H7 (cell line): ENCODE data around the gene KSR2. TPM values are rescaled to one million over a fixed set of nuclear protein-coding genes. Genes with fewer than 3 reads are reported as not detected.

Experiments used
- DNase-seq: peaks from one replicate; pipeline ENCODE4 v3.0.0; 2012
- H3K27me3 ChIP-seq: 2 replicates; pipeline ENCODE4 v1.6.0; 2011; ENCODE audit warnings: mild to moderate bottlenecking, low read length; ENCODE audit not compliant: control insufficient read depth, insufficient read depth
- H3K36me3 ChIP-seq: replicated peaks from 2 replicates; pipeline ENCODE4 v1.5.1; 2011; ENCODE audit warnings: low read length; ENCODE audit not compliant: control insufficient read depth, insufficient read depth
- H3K4me3 ChIP-seq: 2 replicates; pipeline ENCODE4 v1.5.1; 2011; ENCODE audit warnings: low read depth, mild to moderate bottlenecking, control low read depth, low read length, moderate library complexity; ENCODE audit not compliant: insufficient read depth
- total RNA-seq: library from RNA; depleted of rRNA; stranded (reverse); fragments of >200 nt; shearing (Covaris generic); gene quantifications from 2 replicates; pipeline ENCODE4 v1.2.3, GENCODE V29; 2014

Gene KSR2
- total RNA-seq, 1 experiment from 2014 or later = 0.10 TPM

DNA sequence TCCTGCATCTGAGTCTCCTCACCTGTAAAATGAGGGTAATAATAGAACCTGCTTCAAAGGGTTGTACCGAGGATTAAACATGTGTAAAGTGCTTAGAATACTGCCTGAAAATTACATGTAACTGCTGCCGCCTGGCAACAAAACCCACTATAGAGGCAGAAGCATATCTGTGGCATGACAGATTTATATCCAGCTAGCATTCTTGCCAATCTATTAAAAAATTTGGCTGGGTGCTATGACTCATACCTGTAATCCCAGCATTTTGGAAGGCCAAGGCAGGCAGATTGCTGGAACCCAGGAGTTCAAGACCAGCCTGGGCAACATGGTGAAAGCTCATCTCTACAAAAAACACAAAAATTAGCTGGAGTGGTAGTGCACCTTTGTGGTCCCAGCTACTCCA is 16.4 kb upstream of the KSR2 start:
- DNase-seq = no peak
- no peaks in the 10 kb centered on the region for H3K27me3 ChIP-seq
- H3K36me3 ChIP-seq = no peaks in the 10 kb centered on the region
- no peak overlapping the region for H3K4me3 ChIP-seq

DNA sequence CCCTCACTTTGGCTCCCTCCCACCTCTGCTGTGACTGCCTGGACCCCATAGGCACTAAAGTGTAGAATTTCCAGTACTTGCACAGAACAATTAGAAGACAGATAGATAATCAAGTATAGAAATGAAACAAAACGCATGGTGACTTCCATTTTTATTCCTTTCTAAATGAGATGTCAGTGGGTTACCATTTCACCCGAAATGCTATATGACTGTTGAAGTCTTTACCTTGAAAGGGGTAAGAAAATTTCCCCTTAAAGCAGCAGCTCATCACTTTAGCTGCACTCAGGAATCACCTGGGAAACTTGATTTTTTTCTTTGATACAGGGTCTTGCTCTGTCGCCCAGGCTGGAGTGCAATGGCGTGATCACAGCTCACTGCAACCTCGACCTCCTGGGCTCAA is 12.5 kb upstream of the KSR2 start:
- H3K4me3 ChIP-seq = no peak overlapping the region
- H3K27me3 ChIP-seq = no peaks in the 10 kb centered on the region
- H3K36me3 ChIP-seq = no peaks in the 10 kb centered on the region
- no peak for DNase-seq

DNA sequence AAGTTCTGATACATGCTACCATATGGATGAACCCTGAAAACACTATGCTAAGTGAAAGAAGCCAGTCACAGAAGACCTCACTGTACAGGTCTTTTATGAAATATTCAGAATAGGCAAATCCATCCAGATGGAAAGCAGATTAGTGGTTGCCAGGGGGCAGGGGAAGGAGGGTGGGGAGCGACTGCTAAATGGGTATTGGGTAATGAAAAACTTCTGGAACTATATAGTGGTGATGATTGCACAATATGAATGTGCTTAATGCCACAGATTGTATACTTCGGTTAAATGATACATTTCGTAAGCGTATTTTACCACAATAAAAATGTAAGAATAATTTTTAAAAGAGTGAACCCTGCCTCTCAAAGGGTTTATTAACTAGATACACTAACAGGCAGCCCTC is 11.8 kb upstream of the KSR2 start:
- Histone ChIP-seq H3K36me3 (no peaks in the 10 kb centered on the region), H3K27me3 (no peaks in the 10 kb centered on the region)

DNA sequence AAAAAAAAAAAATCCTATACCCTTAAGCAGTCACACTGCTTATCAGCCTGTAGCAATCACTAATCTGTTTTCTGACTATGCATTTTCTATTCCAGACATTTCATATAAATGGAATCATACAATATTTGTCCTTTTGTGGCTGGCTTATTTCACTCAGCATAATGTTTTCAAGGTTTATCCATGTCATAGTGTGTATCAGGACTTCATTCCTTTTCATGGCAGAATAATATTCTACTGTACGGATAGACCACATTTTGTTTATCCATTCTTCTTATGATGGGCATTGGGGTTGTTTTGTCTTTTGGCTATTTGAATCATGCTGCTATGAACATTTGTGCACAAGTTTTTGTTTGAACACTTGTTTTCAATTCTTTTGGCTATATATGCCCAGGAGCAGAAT is 8.6 kb upstream of the KSR2 start:
- H3K27me3 ChIP-seq = no peaks in the 10 kb centered on the region; the same call in 1 of the 2 replicates
- no peaks in the 10 kb centered on the region for H3K36me3 ChIP-seq
- no peak for DNase-seq
- no peak overlapping the region for H3K4me3 ChIP-seq

More for the DNA sequence above, 11.8 kb upstream of the KSR2 start:
- no peak overlapping the region for H3K4me3 ChIP-seq
- no peak for DNase-seq

DNA sequence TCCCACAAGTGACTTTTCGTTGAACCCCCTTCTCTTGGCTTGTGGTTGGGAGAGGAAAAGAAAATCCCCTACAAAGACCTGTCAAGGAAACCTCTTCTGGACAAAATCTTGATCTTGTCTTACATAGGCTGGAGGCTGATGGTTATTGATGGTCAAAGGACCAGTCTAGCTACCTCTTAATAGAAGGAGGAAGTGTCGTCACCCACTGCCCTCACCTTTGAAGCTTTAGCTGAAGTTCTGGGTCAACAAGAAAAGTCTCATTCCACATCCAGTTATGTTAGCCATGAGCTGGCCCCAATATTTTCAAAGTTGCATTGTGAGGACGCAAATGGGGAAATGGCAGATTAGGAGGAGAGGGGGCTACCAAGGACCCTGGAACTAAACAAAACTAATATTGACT is 6.2 kb upstream of the KSR2 start:
- DNase-seq = no peak
- H3K27me3 ChIP-seq = peaks cover 3% of the 10 kb centered on the region; the same call in 1 of the 2 replicates
- no peaks in the 10 kb centered on the region for H3K36me3 ChIP-seq
- H3K4me3 ChIP-seq = no peak overlapping the region

DNA sequence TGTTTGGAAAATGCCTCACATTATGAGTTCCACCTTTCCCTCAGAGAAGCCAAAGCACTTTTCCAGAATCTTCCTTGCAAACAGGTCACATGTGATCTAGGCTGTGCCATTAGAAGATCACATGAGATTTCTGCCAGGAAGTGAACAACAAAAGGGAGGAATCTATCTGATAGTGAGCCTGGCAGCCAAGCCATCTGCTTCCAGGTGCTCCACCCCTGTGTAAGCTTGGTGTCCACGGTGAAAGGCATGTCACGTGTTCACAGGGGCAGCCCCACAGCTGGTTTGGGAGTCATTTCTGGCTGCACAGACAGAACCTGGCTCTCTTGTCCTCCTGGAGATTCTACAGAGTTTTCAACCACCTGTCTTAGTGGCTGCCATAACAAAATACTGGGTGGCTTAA is 3.5 kb upstream of the KSR2 start:
- DNase-seq = no peak
- no peak overlapping the region for H3K4me3 ChIP-seq
- H3K27me3 ChIP-seq = peaks cover 18% of the 10 kb centered on the region
- no peaks in the 10 kb centered on the region for H3K36me3 ChIP-seq

DNA sequence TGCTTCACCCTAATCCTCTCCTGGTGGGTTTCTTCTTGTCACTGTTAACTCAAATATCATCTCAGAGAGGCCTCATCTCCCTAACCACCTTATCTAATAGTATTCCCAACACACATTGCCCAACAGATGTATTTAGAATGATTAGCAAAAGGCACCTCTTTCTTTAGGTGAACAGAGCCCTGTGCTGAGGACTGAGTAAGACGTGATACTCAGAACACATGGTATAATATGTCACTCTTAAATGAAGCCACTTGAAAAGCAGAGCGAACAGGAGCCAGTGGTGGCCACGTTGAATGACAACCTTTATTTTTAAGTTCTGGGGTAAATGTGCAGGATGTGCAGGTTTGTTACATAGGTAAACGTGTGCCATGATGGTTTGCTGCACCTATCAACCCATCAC is 1.5 kb upstream of the KSR2 start:
- Histone ChIP-seq H3K4me3 (no peak overlapping the region), H3K36me3 (no peaks in the 10 kb centered on the region), H3K27me3 (peaks cover 25% of the 10 kb centered on the region)
- DNase-seq = no peak

DNA sequence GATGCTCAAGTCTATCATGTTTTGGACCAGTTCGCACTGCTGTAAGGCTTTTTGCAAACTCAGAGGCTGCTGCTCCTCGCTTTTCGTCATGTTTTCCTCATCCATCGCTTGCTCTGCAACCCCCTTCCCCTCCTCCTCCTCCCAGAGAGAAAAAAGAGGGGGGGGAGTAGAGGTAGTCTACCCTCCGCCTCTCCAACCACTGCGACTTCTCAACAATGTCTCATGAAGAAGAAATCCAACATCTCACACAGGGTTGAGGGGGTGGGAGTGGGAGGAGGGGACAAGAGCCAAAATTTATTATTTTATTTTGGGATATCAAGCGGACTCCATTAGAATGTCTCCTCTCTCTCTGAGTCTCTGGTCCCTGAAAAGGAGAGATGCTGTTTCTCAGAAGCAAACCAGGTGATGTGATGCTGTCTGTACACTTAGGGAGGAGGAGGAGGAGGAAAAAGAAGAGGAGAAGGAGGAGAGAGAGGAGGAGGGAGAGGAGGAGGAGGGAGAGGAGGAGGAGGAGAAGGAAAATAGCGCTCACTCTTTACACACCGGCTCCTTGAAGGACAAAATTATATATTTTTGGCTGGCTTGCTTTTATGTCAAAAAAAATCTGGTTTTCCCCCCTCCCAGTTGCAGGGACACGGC is 520 bp downstream of the KSR2 start:
- peaks cover 25% of the 10 kb centered on the region for H3K27me3 ChIP-seq
- H3K36me3 ChIP-seq = no peaks in the 10 kb centered on the region
- DNase-seq = peak; percentile 28
- H3K4me3 ChIP-seq = peak overlapping the region; percentile 73

DNA sequence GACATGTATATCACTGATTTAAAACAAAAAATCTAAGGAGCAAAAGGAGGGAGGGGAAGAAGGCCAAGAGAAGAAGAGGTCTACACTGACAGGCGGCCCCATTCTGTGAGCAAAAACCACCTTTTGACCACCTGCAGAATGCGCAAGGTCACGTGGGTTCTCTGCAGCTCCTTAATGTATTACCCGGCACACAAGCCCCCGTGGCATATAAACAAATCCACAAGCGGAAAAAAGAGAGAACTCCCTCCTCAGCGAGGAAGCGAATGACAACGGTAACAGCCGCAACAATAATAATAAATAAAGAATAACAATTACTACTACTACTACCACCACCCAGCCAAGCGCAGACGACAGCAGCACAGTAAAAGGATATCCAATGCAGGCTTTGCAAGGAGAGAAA is 1.3 kb downstream of the KSR2 start:
- peak; percentile 30 for DNase-seq
- H3K36me3 ChIP-seq = no peaks in the 10 kb centered on the region
- peaks cover 25% of the 10 kb centered on the region for H3K27me3 ChIP-seq
- H3K4me3 ChIP-seq = peak overlapping the region; percentile 73; the same call in 1 of the 2 replicates

DNA sequence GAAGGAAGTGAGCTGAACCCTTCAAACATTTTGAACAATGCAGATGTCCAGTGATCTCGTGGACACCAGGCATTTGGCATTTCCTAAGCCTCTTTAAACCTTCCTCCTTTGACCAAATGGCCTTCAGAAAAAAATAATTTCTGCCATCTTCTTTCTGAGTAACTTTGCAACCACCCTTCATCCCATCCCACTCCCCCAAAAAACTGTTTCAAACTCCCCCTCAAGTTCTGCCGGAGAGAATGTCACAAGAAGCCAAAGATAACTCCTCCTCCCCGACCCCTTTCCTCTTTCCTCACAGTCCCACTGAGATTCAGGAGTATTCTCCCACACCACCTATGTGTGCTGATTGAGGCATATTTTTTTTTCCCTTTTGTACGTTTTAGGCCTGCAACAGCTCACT is 1.7 kb downstream of the KSR2 start:
- Histone ChIP-seq H3K4me3 (no peak overlapping the region), H3K27me3 (peaks cover 25% of the 10 kb centered on the region), H3K36me3 (no peaks in the 10 kb centered on the region)
- DNase-seq = no peak

DNA sequence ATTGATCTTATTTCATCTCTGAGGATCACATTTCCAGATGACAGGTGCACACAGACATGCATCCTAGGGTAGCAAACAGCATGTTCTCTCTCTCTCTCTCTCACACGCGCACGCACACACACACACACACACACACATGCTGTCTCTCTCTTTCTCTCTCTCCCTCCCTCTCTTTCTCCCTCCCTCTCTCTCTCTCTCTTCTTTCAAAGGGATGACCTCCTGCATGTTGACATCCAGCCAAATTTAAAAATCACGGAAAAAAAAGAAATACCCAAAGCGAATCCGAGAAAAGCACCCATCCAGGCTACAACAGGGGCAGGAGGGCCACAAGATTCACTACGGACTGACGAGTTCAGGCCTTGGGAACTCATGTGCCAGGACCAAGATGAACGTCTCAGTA is 2.3 kb downstream of the KSR2 start:
- no peak overlapping the region for H3K4me3 ChIP-seq
- H3K36me3 ChIP-seq = no peaks in the 10 kb centered on the region
- DNase-seq = no peak
- peaks cover 25% of the 10 kb centered on the region for H3K27me3 ChIP-seq

DNA sequence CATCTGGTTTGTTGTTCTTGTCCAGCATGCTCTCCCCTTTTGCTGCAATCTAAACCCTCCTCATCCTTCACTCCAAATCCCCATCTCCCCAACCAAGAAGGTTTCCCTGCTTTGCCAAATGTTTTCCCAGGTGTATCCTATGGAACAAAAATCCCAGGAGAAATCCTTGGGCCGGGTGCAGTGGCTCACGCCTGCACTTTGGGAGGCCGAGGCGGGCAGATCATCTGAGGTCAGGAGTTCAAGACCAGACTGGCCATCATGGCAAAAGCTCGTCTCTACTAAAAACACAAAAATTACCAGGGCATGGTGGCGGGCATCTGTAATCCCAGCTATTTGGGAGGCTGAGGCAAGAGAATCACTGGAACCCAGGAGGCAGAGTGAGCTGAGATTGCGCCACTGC is 5.0 kb downstream of the KSR2 start:
- H3K36me3 ChIP-seq = no peaks in the 10 kb centered on the region
- no peak for DNase-seq

DNA sequence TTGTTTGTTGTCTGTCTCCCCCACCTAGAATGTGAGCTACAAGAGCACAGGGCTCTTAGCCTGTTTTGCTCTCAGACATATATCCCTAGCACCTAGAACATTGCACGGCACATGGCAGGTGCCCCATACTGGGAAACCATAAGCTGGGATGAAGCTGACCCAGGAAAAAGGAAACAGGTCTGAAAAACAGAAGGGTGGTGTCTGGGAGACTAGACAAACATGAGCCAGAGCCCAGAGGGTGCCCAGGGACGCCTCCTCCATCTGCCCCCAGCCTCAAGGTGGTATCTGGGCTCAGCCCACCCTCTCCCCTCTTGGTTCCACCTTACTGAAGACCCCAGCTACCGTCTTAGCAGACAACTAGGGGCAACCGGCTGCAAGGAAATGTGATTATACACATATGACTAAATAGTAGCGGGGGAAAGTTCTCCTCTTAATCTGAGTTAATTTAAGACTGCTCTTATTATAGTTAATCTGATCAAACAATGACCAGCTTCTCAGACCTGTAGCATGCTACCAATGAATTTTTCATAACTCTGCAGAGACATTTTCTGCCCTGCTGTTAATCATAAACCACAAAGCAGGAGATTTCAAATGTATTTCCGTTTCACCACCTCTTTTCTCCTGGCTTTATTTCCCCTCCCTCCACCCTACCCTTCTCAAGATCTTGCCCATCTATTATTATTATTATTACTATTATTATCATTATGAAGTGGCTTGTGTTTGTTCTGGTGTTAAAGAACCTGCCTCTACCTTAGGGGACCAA is 31.9 kb downstream of the KSR2 start:
- Histone ChIP-seq H3K36me3 (no peaks in the 10 kb centered on the region), H3K4me3 (no peak overlapping the region), H3K27me3 (no peaks in the 10 kb centered on the region)
- no peak for DNase-seq

More for the DNA sequence above, 5.0 kb downstream of the KSR2 start:
- Histone ChIP-seq H3K27me3 (peaks cover 18% of the 10 kb centered on the region), H3K4me3 (no peak overlapping the region)

DNA sequence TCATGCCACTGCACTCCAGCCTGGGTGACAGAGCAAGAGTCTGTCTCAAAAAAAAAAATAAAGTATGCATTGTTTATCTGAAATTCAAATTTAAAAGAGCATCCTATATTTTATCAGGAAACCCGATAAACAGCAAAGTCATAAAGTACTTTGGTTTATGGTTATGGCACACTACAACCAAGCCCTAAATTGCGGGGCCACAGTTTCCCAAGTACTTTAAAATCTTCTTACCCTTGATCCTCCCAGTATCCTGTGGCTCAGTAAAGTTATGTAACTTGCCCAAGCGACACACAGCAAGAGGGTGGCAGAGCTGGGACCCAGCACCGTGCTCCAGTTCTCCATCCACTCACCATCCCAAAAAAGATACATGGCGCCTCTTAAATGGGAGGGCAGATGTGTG is 35.2 kb downstream of the KSR2 start:
- Histone ChIP-seq H3K27me3 (no peaks in the 10 kb centered on the region), H3K36me3 (no peaks in the 10 kb centered on the region), H3K4me3 (no peak overlapping the region)
- no peak for DNase-seq

DNA sequence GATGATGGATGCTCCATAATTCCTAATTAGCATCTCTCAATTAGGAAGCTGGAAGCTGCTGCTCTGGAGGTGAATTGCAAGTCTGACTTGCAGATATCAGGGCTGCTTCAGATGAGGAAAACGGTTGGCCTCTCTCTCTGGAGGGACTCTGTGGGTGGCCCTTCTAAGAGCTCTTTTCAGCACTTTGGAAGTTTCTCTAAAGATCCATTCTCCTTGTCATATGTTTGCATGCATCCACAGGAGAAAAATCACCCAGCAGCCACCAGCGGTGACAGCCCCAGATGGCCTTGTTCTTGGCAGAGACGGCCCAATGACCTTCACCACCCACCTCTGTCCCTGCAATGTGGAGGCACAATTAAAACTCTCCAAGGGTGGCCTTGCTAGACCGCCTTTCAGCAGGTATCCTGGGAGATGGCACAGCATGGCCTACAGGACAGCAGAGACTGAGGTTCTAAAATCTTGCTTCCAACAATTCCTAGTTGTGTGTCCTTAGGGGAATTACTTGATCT is 42.3 kb downstream of the KSR2 start:
- DNase-seq = no peak
- no peaks in the 10 kb centered on the region for H3K27me3 ChIP-seq
- H3K4me3 ChIP-seq = no peak overlapping the region
- no peaks in the 10 kb centered on the region for H3K36me3 ChIP-seq
